Measurements from ENCODE around the gene CCKAR. TPM values are rescaled to one million over a fixed set of nuclear protein-coding genes. Genes with fewer than 3 reads are reported as not detected.

Gene CCKAR
- total RNA-seq, 1 experiment from 2014 or later: not detected

DNA sequence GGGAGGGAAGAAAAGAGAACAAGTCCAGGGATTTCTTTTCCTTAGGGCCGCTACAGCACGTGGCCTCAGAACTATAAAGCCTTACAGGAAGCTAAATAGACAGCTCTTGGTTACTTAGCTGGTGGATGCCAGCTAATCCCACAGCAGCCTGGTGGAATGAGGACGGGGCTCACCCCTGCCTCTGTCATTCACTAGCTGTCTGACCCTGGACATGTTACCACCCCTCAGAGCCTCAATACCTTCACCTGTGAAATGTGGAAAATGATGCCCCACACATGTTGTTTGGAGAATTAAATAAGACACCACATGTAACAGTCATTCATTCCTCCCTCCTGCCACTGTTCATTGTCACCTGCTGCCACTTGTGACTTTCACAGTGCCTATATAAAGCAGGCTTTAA is 15.7 kb downstream of the CCKAR start:
- no peak for ATAC-seq
- H3K4me1 ChIP-seq (ENCODE audit: control insufficient read depth, insufficient read depth, low read length): no peaks in the 10 kb centered on the region
- no peaks in the 10 kb centered on the region for H3K9me3 ChIP-seq (ENCODE audit: control insufficient read depth, insufficient read depth, low read depth, low read length)
- no peaks in the 10 kb centered on the region for H3K36me3 ChIP-seq (ENCODE audit: control insufficient read depth, insufficient read depth, low read length)
- TF ChIP-seq, protein P1, sequence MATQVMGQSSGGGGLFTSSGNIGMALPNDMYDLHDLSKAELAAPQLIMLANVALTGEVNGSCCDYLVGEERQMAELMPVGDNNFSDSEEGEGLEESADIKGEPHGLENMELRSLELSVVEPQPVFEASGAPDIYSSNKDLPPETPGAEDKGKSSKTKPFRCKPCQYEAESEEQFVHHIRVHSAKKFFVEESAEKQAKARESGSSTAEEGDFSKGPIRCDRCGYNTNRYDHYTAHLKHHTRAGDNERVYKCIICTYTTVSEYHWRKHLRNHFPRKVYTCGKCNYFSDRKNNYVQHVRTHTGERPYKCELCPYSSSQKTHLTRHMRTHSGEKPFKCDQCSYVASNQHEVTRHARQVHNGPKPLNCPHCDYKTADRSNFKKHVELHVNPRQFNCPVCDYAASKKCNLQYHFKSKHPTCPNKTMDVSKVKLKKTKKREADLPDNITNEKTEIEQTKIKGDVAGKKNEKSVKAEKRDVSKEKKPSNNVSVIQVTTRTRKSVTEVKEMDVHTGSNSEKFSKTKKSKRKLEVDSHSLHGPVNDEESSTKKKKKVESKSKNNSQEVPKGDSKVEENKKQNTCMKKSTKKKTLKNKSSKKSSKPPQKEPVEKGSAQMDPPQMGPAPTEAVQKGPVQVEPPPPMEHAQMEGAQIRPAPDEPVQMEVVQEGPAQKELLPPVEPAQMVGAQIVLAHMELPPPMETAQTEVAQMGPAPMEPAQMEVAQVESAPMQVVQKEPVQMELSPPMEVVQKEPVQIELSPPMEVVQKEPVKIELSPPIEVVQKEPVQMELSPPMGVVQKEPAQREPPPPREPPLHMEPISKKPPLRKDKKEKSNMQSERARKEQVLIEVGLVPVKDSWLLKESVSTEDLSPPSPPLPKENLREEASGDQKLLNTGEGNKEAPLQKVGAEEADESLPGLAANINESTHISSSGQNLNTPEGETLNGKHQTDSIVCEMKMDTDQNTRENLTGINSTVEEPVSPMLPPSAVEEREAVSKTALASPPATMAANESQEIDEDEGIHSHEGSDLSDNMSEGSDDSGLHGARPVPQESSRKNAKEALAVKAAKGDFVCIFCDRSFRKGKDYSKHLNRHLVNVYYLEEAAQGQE (IDR thresholded peaks at IDR 0.05; ENCODE audit: insufficient read depth in 1 of 2, low read depth in 2 of 2, low read length in 1 of 2): no peak
- TF ChIP-seq POLR2AphosphoS5 (IDR thresholded peaks at IDR 0.05; ENCODE audit: low read depth, low read length) (no peak), SIN3A (IDR thresholded peaks at IDR 0.05; ENCODE audit: borderline replicate concordance, insufficient read depth, low read depth, low read length) (no peak), TCF7L2 (IDR thresholded peaks at IDR 0.05; ENCODE audit: low read depth, low read length) (no peak)
- TF ChIP-seq, protein P2, sequence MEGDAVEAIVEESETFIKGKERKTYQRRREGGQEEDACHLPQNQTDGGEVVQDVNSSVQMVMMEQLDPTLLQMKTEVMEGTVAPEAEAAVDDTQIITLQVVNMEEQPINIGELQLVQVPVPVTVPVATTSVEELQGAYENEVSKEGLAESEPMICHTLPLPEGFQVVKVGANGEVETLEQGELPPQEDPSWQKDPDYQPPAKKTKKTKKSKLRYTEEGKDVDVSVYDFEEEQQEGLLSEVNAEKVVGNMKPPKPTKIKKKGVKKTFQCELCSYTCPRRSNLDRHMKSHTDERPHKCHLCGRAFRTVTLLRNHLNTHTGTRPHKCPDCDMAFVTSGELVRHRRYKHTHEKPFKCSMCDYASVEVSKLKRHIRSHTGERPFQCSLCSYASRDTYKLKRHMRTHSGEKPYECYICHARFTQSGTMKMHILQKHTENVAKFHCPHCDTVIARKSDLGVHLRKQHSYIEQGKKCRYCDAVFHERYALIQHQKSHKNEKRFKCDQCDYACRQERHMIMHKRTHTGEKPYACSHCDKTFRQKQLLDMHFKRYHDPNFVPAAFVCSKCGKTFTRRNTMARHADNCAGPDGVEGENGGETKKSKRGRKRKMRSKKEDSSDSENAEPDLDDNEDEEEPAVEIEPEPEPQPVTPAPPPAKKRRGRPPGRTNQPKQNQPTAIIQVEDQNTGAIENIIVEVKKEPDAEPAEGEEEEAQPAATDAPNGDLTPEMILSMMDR (IDR thresholded peaks at IDR 0.05): no peak
- in situ Hi-C loops (cut with HindIII; ENCODE audit: low pct_unique_long_range_greater_than_20kb, low sequenced_read_pairs): no loop called here
- BruUV-seq (replicated peaks): no TSS peak
- H3K27me3 ChIP-seq (ENCODE audit: control insufficient read depth, insufficient read depth, low read length): no peaks in the 10 kb centered on the region
- no peak overlapping the region for H3K4me3 ChIP-seq (ENCODE audit: low read depth in 2 of 2, low read length in 2 of 2)
- POLR2A ChIA-PET: no interaction called here
- H3K27ac ChIP-seq (ENCODE audit: low read length): no peak overlapping the region
- intact Hi-C loops (cut with micrococcal nuclease; ENCODE audit: unreplicated experiment): no loop called here
- no peak for DNase-seq (ENCODE audit: low read depth, low spot score)
- CTCF ChIA-PET: no interaction called here

DNA sequence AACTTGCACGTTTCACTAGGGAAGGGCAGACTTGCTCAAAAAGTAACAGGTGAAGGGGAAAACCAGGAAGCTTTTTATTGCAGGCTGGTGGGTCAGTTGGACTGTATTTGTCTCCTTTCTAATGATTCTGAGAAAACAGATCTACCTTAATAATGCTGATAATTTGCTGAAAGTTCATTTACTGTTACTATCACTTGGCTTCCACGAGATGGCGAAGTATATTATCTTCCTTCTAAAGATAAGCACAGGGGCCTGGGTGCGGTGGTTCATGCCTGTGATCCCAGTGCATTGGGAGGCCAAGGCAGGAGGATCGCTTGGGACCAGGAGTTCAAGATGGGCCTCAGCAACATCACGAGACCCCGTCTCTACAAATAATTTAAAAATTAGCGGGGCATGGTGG is 16.4 kb downstream of the CCKAR start:
- ATAC-seq (no peak), DNase-seq (ENCODE audit: low read depth, low spot score) (no peak)
- POLR2A ChIA-PET: no interaction called here
- CTCF ChIA-PET: no interaction called here
- H3K36me3 ChIP-seq (ENCODE audit: control insufficient read depth, insufficient read depth, low read length): no peaks in the 10 kb centered on the region
- TF ChIP-seq TCF7L2 (IDR thresholded peaks at IDR 0.05; ENCODE audit: low read depth, low read length): no peak
- no peak for TF ChIP-seq SIN3A (IDR thresholded peaks at IDR 0.05; ENCODE audit: borderline replicate concordance, insufficient read depth, low read depth, low read length)
- TF ChIP-seq, protein P2 (IDR thresholded peaks at IDR 0.05): no peak
- TF ChIP-seq, protein P1 (IDR thresholded peaks at IDR 0.05; ENCODE audit: insufficient read depth in 1 of 2, low read depth in 2 of 2, low read length in 1 of 2): no peak
- no peak for TF ChIP-seq POLR2AphosphoS5 (IDR thresholded peaks at IDR 0.05; ENCODE audit: low read depth, low read length)
- no TSS peak for BruUV-seq (replicated peaks)
- H3K27ac ChIP-seq (ENCODE audit: low read length): no peak overlapping the region
- intact Hi-C loops (cut with micrococcal nuclease; ENCODE audit: unreplicated experiment): no loop called here
- H3K9me3 ChIP-seq (ENCODE audit: control insufficient read depth, insufficient read depth, low read depth, low read length): no peaks in the 10 kb centered on the region
- no peaks in the 10 kb centered on the region for H3K27me3 ChIP-seq (ENCODE audit: control insufficient read depth, insufficient read depth, low read length)
- no peaks in the 10 kb centered on the region for H3K4me1 ChIP-seq (ENCODE audit: control insufficient read depth, insufficient read depth, low read length)
- in situ Hi-C loops (cut with HindIII; ENCODE audit: low pct_unique_long_range_greater_than_20kb, low sequenced_read_pairs): no loop called here
- no peak overlapping the region for H3K4me3 ChIP-seq (ENCODE audit: low read depth in 2 of 2, low read length in 2 of 2)

Data from Panc1 (cell line).